Spleen (tissue), 11 donors: ENCODE data around the gene TNFSF9. TPM values are rescaled to one million over a fixed set of nuclear protein-coding genes. Genes with fewer than 3 reads are reported as not detected.

ENCODE experiments used
- DNase-seq: peaks from one replicate; pipeline ENCODE4 v3.0.0-alpha.2; 2020
- H3K27ac ChIP-seq, 8 donors: fragments of 200-600 bp; sonication (generic) in 7 of 8; 1 replicate in 4 of 8; 2 replicates in 4 of 8; pipeline versions ENCODE4 v1.5.0 to v1.8.0; 2016 to 2021; ENCODE audit warnings: inconsistent platforms in 4 of 8, mild to moderate bottlenecking in 4 of 8, moderate library complexity in 1 of 8
- H3K27me3 ChIP-seq, 7 donors: fragments of 200-600 bp; sonication (generic) in 6 of 7; replicated peaks in 1 of 7; 1 replicate in 4 of 7; 2 replicates in 3 of 7; pipeline versions ENCODE4 v1.5.0 to v1.8.0; 2016 to 2021; ENCODE audit warnings: inconsistent platforms in 3 of 7, mild to moderate bottlenecking in 1 of 7
- H3K36me3 ChIP-seq, 6 donors: fragments of 200-600 bp; sonication (generic) in 5 of 6; 1 replicate in 4 of 6; 2 replicates in 2 of 6; pipeline versions ENCODE4 v1.5.0 to v1.8.0; 2016 to 2021; ENCODE audit warnings: inconsistent platforms in 2 of 6
- H3K4me1 ChIP-seq, 6 donors: fragments of 200-600 bp; sonication (generic) in 5 of 6; 1 replicate in 3 of 6; 2 replicates in 3 of 6; pipeline versions ENCODE4 v1.5.0 to v1.8.0; 2016 to 2021; ENCODE audit warnings: inconsistent platforms in 3 of 6
- H3K4me3 ChIP-seq, 8 donors: fragments of 200-600 bp; sonication (generic) in 7 of 8; 1 replicate in 4 of 8; 2 replicates in 4 of 8; pipeline versions ENCODE4 v1.5.0 to v1.8.0; 2016 to 2021; ENCODE audit warnings: inconsistent platforms in 4 of 8, mild to moderate bottlenecking in 4 of 8, moderate library complexity in 2 of 8
- H3K9me3 ChIP-seq, 8 donors: fragments of 200-600 bp; sonication (generic) in 7 of 8; 1 replicate in 4 of 8; 2 replicates in 4 of 8; pipeline versions ENCODE4 v1.5.0 to v1.8.0; 2016 to 2021; ENCODE audit warnings: inconsistent platforms in 4 of 8
- POLR2A ChIP-seq, 3 donors: fragments of 450-650 bp; IDR thresholded peaks; one replicate each; pipeline ENCODE4 v1.5.1; 2017; ENCODE audit warnings: antibody characterized with exemption in 3 of 3, mild to moderate bottlenecking in 1 of 3
- POLR2AphosphoS5 ChIP-seq, 3 donors: sonication (generic); formaldehyde crosslinking; IDR thresholded peaks; one replicate each; pipeline ENCODE4 v1.5.1; 2017; ENCODE audit warnings: antibody characterized with exemption in 3 of 3
- WGBS, 5 donors: extraction: QIAGEN DNeasy Blood & Tissue Kit in 3 of 5; methylation state at CpG; one replicate each; pipeline versions ENCODE4 v1.1.5 to v1.1.7; 2013 to 2018; 5-methylcytosine and 5-hydroxymethylcytosine counted together
- intact Hi-C: fragments of 100-400 bp; cut with DNase I; formaldehyde crosslinking; loops from one replicate; pipeline ENCODE4 v1.15.0; 2023; ENCODE audit warnings: low total_unique reads
- polyA plus RNA-seq, 3 donors: library from polyadenylated mRNA; stranded (reverse); fragments of 200-250 nt; gene quantifications; one replicate each; pipeline ENCODE4 v1.2.1, GENCODE V29; 2013
- total RNA-seq, 7 donors: library from RNA; depleted of rRNA in 3 of 7; stranded (reverse); fragments of >200 nt in 3 of 7; fragmentation: NEBNext Ultra II Directional in 4 of 7; extraction: Animal tissue kit (Norgen Biotek cat#: 25700) in 4 of 7; gene quantifications; one replicate each; pipeline versions ENCODE4 v1.1.0 to v1.2.1, GENCODE V29; 2016 to 2021
- TF ChIP-seq, protein P1 (sequence below), 11 experiments: fragments of 200-600 bp in 7 of 11; fragments of 450-650 bp in 4 of 11; sonication (generic) in 4 of 11; IDR thresholded peaks in 8 of 11; conservative IDR thresholded peaks in 3 of 11; 1 replicate in 7 of 11; 2 replicates in 4 of 11; pipeline versions ENCODE4 v1.4.0 to v1.8.0; 2016 to 2021; ENCODE audit warnings: antibody characterized with exemption in 11 of 11, inconsistent platforms in 4 of 11, mild to moderate bottlenecking in 1 of 11
- donor health status: healthy with polysubstance abuse.
- donor health status: DM: no; HTN: no; CAD: no; lungs with moderate emphysema.
- donor health status: DM: no; HTN: no; CAD: no.
- donor health status: Bipolar disorder and iron deficiency.
- donor health status: healthy.
- donor health status: DM: no; HTN: no; CAD: no.
- donor health status: DM: yes; HTN: yes; CAD: no.

The TNFSF9 gene
- total and polyA plus RNA-seq, 10 donors: 0.72 to 4.1 (median 2.9) TPM

DNA sequence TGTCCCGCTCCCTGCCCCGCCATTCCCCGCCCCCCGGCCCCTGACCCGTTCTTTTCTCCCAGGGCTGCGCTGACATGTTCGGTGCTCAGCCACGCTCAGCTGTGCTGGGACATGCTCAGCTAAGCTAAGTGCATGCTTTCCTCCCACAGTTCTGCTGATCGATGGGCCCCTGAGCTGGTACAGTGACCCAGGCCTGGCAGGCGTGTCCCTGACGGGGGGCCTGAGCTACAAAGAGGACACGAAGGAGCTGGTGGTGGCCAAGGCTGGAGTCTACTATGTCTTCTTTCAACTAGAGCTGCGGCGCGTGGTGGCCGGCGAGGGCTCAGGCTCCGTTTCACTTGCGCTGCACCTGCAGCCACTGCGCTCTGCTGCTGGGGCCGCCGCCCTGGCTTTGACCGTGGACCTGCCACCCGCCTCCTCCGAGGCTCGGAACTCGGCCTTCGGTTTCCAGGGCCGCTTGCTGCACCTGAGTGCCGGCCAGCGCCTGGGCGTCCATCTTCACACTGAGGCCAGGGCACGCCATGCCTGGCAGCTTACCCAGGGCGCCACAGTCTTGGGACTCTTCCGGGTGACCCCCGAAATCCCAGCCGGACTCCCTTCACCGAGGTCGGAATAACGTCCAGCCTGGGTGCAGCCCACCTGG is 3.7 kb downstream of the TNFSF9 start:
- H3K36me3 ChIP-seq: peaks cover 0 to 7% (median 3%) of the 10 kb centered on the region in 6 donors
- intact Hi-C loops: no loop called here
- H3K4me3 ChIP-seq: no peak overlapping the region
- peaks cover 0 to 4% (median 0%) of the 10 kb centered on the region in 8 donors for H3K9me3 ChIP-seq
- 77 to 87% (median 86%) methylated on average over 35 to 40 of the region's 40 CpGs for WGBS, 5 donors
- peaks cover 8 to 57% (median 42%) of the 10 kb centered on the region in 6 donors for H3K4me1 ChIP-seq
- peak; percentile 73 for DNase-seq
- peaks cover 0 to 45% (median 7%) of the 10 kb centered on the region in 7 donors for H3K27me3 ChIP-seq
- TF ChIP-seq POLR2A (IDR thresholded peaks at IDR 0.05): no peak
- TF ChIP-seq, protein P1, sequence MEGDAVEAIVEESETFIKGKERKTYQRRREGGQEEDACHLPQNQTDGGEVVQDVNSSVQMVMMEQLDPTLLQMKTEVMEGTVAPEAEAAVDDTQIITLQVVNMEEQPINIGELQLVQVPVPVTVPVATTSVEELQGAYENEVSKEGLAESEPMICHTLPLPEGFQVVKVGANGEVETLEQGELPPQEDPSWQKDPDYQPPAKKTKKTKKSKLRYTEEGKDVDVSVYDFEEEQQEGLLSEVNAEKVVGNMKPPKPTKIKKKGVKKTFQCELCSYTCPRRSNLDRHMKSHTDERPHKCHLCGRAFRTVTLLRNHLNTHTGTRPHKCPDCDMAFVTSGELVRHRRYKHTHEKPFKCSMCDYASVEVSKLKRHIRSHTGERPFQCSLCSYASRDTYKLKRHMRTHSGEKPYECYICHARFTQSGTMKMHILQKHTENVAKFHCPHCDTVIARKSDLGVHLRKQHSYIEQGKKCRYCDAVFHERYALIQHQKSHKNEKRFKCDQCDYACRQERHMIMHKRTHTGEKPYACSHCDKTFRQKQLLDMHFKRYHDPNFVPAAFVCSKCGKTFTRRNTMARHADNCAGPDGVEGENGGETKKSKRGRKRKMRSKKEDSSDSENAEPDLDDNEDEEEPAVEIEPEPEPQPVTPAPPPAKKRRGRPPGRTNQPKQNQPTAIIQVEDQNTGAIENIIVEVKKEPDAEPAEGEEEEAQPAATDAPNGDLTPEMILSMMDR (IDR thresholded peaks at IDR 0.05 in 8 of 11, conservative IDR thresholded peaks at IDR 0.05 in 3 of 11): no peak
- no peak overlapping the region for H3K27ac ChIP-seq

DNA sequence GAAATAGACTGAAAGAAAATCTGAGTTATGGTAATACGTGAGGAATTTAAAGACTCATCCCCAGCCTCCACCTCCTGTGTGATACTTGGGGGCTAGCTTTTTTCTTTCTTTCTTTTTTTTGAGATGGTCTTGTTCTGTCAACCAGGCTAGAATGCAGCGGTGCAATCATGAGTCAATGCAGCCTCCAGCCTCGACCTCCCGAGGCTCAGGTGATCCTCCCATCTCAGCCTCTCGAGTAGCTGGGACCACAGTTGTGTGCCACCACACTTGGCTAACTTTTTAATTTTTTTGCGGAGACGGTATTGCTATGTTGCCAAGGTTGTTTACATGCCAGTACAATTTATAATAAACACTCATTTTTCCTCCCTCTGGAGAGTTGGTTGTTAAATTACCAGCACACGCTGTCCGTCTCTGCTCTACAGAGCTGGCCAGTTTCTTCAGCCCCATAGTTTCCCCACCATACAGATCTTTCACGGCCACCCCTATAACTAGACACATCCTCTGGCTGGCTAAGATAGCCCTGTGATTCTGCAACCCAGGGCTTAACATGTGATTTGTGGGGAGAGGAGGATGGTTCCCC is 4.8 kb downstream of the TNFSF9 start:
- TF ChIP-seq, protein P1 (IDR thresholded peaks at IDR 0.05 in 8 of 11, conservative IDR thresholded peaks at IDR 0.05 in 3 of 11): no peak
- TF ChIP-seq POLR2AphosphoS5 (IDR thresholded peaks at IDR 0.05) (no peak), POLR2A (IDR thresholded peaks at IDR 0.05) (no peak)
- DNase-seq: no peak
- Histone ChIP-seq H3K27me3 (peaks cover 0 to 38% (median 7%) of the 10 kb centered on the region in 7 donors), H3K27ac (peak overlapping the region in 4 of 8 donors; percentile 49 to 81 (median 66)), H3K9me3 (peaks cover 0 to 4% (median 0%) of the 10 kb centered on the region in 8 donors), H3K4me1 (peaks cover 8 to 48% (median 32%) of the 10 kb centered on the region in 6 donors), H3K4me3 (no peak overlapping the region), H3K36me3 (peaks cover 0 to 7% (median 3%) of the 10 kb centered on the region in 6 donors)
- 91 to 96% (median 92%) methylated on average over 10 of the region's 10 CpGs for WGBS, 5 donors
- intact Hi-C loops: no loop called here

- no peak for DNase-seq
- H3K4me3 ChIP-seq: no peak overlapping the region
- intact Hi-C loops: no loop called here
- TF ChIP-seq POLR2AphosphoS5 (IDR thresholded peaks at IDR 0.05): no peak
- no peak for TF ChIP-seq POLR2A (IDR thresholded peaks at IDR 0.05)
- TF ChIP-seq, protein P1 (IDR thresholded peaks at IDR 0.05 in 8 of 11, conservative IDR thresholded peaks at IDR 0.05 in 3 of 11): no peak
- H3K27me3 ChIP-seq: peaks cover 0 to 5% (median 0%) of the 10 kb centered on the region in 7 donors
- H3K36me3 ChIP-seq: peaks cover 0 to 6% (median 2%) of the 10 kb centered on the region in 6 donors
- H3K9me3 ChIP-seq: peaks cover 0 to 4% (median 0%) of the 10 kb centered on the region in 8 donors
- peaks cover 4 to 22% (median 10%) of the 10 kb centered on the region in 6 donors for H3K4me1 ChIP-seq
- 84 to 92% (median 89%) methylated on average over 6 of the region's 6 CpGs for WGBS, 5 donors
- H3K27ac ChIP-seq: no peak overlapping the region
These were observed 8.7 kb downstream of the TNFSF9 start for GRCh38 chr19:6539514-6539913.
